BE2C (cell line): ENCODE results near the gene TMEM203.

ENCODE experiments used
- DNase-seq: peaks from one replicate; pipeline ENCODE4 v3.0.0-alpha.2; 2020
- H3K27me3 ChIP-seq: fragments of 250-450 bp; sonication (Bioruptor Pico); 2 replicates; pipeline ENCODE4 v1.5.1; 2020; ENCODE audit warnings: mild to moderate bottlenecking
- H3K36me3 ChIP-seq: fragments of 250-450 bp; sonication (Bioruptor Pico); 2 replicates; pipeline ENCODE4 v1.5.1; 2020; ENCODE audit warnings: mild to moderate bottlenecking
- H3K4me1 ChIP-seq: fragments of 250-450 bp; sonication (Bioruptor Pico); 2 replicates; pipeline ENCODE4 v1.5.1; 2020
- H3K4me3 ChIP-seq: 2 replicates; pipeline ENCODE4 v1.5.1; 2011; ENCODE audit warnings: low read depth, low read length
- H3K9me3 ChIP-seq: fragments of 250-450 bp; sonication (Bioruptor Pico); 2 replicates; pipeline ENCODE4 v1.5.1; 2020
- CTCF ChIP-seq: IDR thresholded peaks from 2 replicates; pipeline ENCODE4 v1.5.1; 2012; ENCODE audit warnings: mild to moderate bottlenecking, low read depth, low read length

Gene TMEM203

DNA sequence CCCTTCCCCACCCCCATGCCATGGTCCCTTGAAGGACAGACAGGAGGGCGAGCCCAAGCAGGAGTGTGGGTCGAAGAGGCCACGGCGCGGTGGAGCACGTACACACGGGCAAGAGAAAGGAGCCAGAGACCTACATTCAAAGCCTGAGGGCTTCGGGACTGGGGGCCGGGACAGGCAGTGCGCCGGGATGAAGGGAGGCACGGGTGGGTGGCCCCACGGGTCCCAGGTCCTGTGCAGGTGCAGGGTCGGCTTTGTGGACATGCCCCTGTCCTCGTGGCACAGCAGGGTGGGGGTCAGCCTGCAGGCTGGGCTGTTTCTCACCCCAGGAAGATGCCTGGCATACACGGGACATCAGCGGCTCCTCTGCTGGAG lies 45.4 kb downstream of the TMEM203 start:
- H3K9me3 ChIP-seq, result no peaks in the 10 kb centered on the region
- no peak overlapping the region for H3K4me3 ChIP-seq
- H3K27me3 ChIP-seq, result peaks cover 10% of the 10 kb centered on the region
- H3K4me1 ChIP-seq, result no peaks in the 10 kb centered on the region; the same call in 1 of the 2 replicates
- TF ChIP-seq CTCF, result no peak
- no peaks in the 10 kb centered on the region for H3K36me3 ChIP-seq
- no peak for DNase-seq

DNA sequence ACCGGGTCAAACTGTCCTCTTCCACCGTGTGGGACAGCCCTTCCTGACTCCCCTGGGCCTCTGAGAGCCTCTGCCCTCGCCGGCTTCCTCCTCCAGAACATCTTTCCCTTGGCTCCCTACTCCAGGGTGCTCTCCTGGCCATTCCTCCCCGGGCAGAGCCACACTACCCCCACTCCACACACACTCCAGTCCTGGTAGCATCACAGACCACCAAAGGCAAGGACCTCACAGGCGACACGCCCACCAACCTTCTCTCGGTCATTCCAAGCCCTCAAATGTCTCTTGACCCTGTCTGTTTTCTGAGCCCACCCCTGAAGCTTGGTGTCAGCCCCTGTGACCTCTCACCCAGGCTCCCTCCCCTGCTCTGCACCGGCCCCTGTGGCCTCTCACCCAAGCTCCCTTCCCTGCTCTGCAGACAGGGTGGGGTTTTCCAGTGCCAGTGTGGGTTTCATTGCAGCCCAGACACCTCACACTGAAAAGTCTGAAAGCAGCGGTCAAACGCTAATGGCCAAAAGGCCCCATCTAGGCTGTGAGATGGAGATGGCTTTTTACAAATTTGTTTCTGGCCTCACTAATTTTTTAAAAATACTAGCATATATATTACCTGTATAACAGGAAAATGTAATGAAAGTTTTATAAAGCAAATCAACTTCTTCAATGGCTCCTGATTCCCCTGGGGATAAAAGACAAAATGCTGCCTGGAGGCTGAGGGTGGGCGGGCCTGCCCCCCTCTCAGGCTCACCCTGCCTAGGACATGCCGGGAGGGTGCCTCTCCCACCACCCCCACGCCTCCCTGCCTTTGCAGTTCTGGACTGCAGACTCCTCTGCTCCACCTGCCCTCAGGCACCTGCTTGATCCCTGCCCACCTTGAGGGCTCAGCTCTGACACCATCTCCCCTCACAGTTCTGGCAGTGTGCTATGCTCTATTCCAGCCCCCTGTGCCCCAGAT lies 46.1 kb downstream of the TMEM203 start:
- no peaks in the 10 kb centered on the region for H3K36me3 ChIP-seq
- no peak for TF ChIP-seq CTCF
- no peak overlapping the region for H3K4me3 ChIP-seq
- H3K4me1 ChIP-seq, result no peaks in the 10 kb centered on the region; the same call in 1 of the 2 replicates
- H3K9me3 ChIP-seq, result no peaks in the 10 kb centered on the region
- H3K27me3 ChIP-seq, result peaks cover 4% of the 10 kb centered on the region; the same call in 1 of the 2 replicates
- DNase-seq, result no peak

DNA sequence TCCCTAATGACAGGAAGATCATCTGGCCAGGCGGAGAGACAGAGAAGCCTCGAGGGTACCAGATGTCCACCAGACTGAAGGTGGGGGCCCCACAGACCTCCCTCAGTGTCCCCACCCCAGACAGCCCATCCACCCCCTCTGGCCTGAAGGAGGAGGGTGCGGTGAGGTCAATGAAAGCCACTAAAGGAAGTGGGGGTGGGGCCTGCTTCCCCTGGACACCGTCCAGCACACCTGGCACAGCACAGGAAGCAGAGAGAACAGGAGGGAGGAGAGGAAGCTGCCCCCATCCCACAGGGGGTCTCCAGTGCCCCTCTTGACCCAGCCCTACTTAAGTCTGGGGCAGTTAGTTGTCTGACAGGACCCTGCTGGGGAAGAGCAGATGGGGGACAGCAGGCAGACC lies 46.8 kb downstream of the TMEM203 start:
- no peak for TF ChIP-seq CTCF
- Histone ChIP-seq H3K36me3 (no peaks in the 10 kb centered on the region), H3K4me1 (no peaks in the 10 kb centered on the region; the same call in 1 of the 2 replicates), H3K4me3 (no peak overlapping the region), H3K9me3 (no peaks in the 10 kb centered on the region), H3K27me3 (0 out of 2 replicates have a peak, but pooled peaks cover under 1% of the 10 kb centered on the region)
- DNase-seq, result no peak

GRCh38 chr9:137157618-137158415 lies 47.6 kb downstream of the TMEM203 start:
- H3K36me3 ChIP-seq, result no peaks in the 10 kb centered on the region
- TF ChIP-seq CTCF, result no peak
- H3K4me3 ChIP-seq, result no peak overlapping the region
- DNase-seq, result no peak
- H3K9me3 ChIP-seq, result no peaks in the 10 kb centered on the region
- H3K4me1 ChIP-seq, result no peaks in the 10 kb centered on the region; the same call in 1 of the 2 replicates
- H3K27me3 ChIP-seq, result no peaks in the 10 kb centered on the region

GRCh38 chr9:137156567-137157375 lies 48.7 kb downstream of the TMEM203 start:
- peak; percentile 54 for DNase-seq
- H3K27me3 ChIP-seq, result no peaks in the 10 kb centered on the region
- TF ChIP-seq CTCF, result no peak
- no peak overlapping the region for H3K4me3 ChIP-seq
- H3K9me3 ChIP-seq, result no peaks in the 10 kb centered on the region
- no peaks in the 10 kb centered on the region for H3K36me3 ChIP-seq
- H3K4me1 ChIP-seq, result no peaks in the 10 kb centered on the region; the same call in 1 of the 2 replicates
